ENCODE results near the gene CEBPE. TPM values are rescaled to one million over a fixed set of nuclear protein-coding genes. Genes with fewer than 3 reads are reported as not detected.
"Not testable (repeated sequence)": the region's sequence is repeated elsewhere in the genome, so short reads cannot be mapped to it uniquely, and the experiment has no call there.

The CEBPE gene
- total RNA-seq, 4 donors from 2014 or later: not detected

GRCh38 chr14:23110579-23111365 lies 8.3 kb downstream of the CEBPE start:
- H3K9me3 ChIP-seq: no peaks in the 10 kb centered on the region
- H3K36me3 ChIP-seq: no peaks in the 10 kb centered on the region
- no peaks in the 10 kb centered on the region for H3K4me1 ChIP-seq
- no peaks in the 10 kb centered on the region for H3K27me3 ChIP-seq
- H3K4me3 ChIP-seq: no peak overlapping the region
- no peak overlapping the region for H3K27ac ChIP-seq
- DNase-seq: no peak
- TF ChIP-seq POLR2A (IDR thresholded peaks at IDR 0.05) (no peak), CTCF (IDR thresholded peaks at IDR 0.05) (no peak)

DNA sequence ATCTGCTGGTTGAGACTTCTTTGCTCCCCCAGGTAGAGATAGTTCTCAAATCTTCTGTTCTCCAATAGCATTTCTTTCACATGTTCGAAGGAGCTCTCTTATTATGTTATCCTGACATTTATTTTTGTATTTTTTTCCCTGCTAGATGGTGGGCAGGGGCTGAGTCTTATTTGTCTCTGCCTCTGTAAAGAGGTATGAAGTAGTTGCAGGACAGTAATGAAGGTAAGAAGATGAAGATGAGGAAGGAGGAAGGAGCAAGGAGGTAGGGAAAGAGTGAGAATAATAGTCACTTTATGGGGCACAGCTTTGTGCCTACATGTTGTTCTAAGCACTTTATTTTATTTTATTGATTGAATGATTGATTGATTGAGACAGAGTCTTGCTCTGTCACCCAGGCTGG lies 9.3 kb downstream of the CEBPE start:
- Histone ChIP-seq H3K27me3 (no peaks in the 10 kb centered on the region), H3K9me3 (no peaks in the 10 kb centered on the region), H3K27ac (no peak overlapping the region), H3K36me3 (no peaks in the 10 kb centered on the region), H3K4me3 (no peak overlapping the region), H3K4me1 (no peaks in the 10 kb centered on the region)
- TF ChIP-seq CTCF (IDR thresholded peaks at IDR 0.05): no peak
- no peak for DNase-seq

GRCh38 chr14:23108169-23108568 lies 10.9 kb downstream of the CEBPE start:
- H3K27me3 ChIP-seq, H3K4me1 ChIP-seq, H3K36me3 ChIP-seq, H3K27ac ChIP-seq, H3K9me3 ChIP-seq, DNase-seq, H3K4me3 ChIP-seq: not testable (repeated sequence)

GRCh38 chr14:23107620-23108019 lies 11.4 kb downstream of the CEBPE start:
- not testable (repeated sequence) for H3K9me3 ChIP-seq, H3K4me3 ChIP-seq, H3K27ac ChIP-seq, H3K36me3 ChIP-seq, DNase-seq, H3K4me1 ChIP-seq, H3K27me3 ChIP-seq

GRCh38 chr14:23106747-23107045 lies 12.4 kb downstream of the CEBPE start:
- Histone ChIP-seq H3K4me1 (no peaks in the 10 kb centered on the region), H3K27ac (no peak overlapping the region), H3K9me3 (no peaks in the 10 kb centered on the region), H3K36me3 (no peaks in the 10 kb centered on the region), H3K4me3 (no peak overlapping the region), H3K27me3 (no peaks in the 10 kb centered on the region)
- no peak for TF ChIP-seq POLR2A (IDR thresholded peaks at IDR 0.05)
- TF ChIP-seq CTCF (IDR thresholded peaks at IDR 0.05): no peak
- DNase-seq: no peak

- no peaks in the 10 kb centered on the region for H3K27me3 ChIP-seq
- no peak overlapping the region for H3K27ac ChIP-seq
- DNase-seq: no peak
- TF ChIP-seq POLR2A (IDR thresholded peaks at IDR 0.05) (no peak), CTCF (IDR thresholded peaks at IDR 0.05) (no peak)
- H3K9me3 ChIP-seq: no peaks in the 10 kb centered on the region
- no peaks in the 10 kb centered on the region for H3K4me1 ChIP-seq
- H3K4me3 ChIP-seq: no peak overlapping the region
- H3K36me3 ChIP-seq: no peaks in the 10 kb centered on the region
Measured at GRCh38 chr14:23105348-23105824, 13.7 kb downstream of the CEBPE start.
